T47D (cell line): ENCODE results near the gene BRAF.

Experiments used
- DNase-seq, 2 experiments: peaks; one replicate each; pipeline versions ENCODE4 v3.0.0 to v3.0.0-alpha.2; 2011 to 2012; ENCODE audit warnings: low read depth in 1 of 2, low spot score in 1 of 2
- JUND ChIP-seq: IDR thresholded peaks from 2 replicates; pipeline ENCODE4 v1.6.1; 2012; ENCODE audit warnings: low read depth
- in situ Hi-C: cut with HindIII; loops from 2 replicates; pipeline ENCODE4 v1.10.0; 2016; ENCODE audit warnings: low sequenced_read_pairs, low pct_unique_long_range_greater_than_20kb

BRAF gene

GRCh38 chr7:140881507-140882228 lies 43.1 kb downstream of the BRAF start:
- in situ Hi-C loops = no loop called here
- no peak for TF ChIP-seq JUND
- no peak for DNase-seq

DNA sequence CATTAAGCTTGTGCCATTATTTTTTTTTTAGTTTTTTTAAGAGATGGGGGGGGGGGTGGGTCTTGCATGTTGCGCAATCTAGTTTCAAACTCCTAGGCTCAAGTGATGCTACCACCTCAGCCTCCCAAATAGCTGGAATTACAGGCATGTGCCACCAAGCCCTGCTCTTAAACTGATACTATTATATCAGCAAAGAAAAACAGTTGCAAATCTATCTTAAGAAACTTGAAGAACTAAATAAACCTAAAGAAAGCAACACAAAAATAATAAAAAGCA lies 47.5 kb downstream of the BRAF start:
- DNase-seq = no peak
- in situ Hi-C loops = no loop called here
- TF ChIP-seq JUND = no peak

- no peak for DNase-seq
- in situ Hi-C loops = no loop called here
- TF ChIP-seq JUND = no peak
These were observed 48.0 kb downstream of the BRAF start for GRCh38 chr7:140876519-140877248.

- DNase-seq = no peak
- no peak for TF ChIP-seq JUND
- in situ Hi-C loops = no loop called here
These were observed 51.3 kb downstream of the BRAF start for GRCh38 chr7:140873434-140873833.

- in situ Hi-C loops = no loop called here
- no peak for TF ChIP-seq JUND
- no peak for DNase-seq
These were observed 54.7 kb downstream of the BRAF start for GRCh38 chr7:140870003-140870402.

GRCh38 chr7:140869430-140869829 lies 55.3 kb downstream of the BRAF start:
- TF ChIP-seq JUND = no peak
- no peak for DNase-seq
- in situ Hi-C loops = no loop called here

- no peak for TF ChIP-seq JUND
- no peak for DNase-seq
- in situ Hi-C loops = no loop called here
These were observed 57.0 kb downstream of the BRAF start for GRCh38 chr7:140867467-140868462.

- in situ Hi-C loops = no loop called here
- no peak for DNase-seq
- TF ChIP-seq JUND = no peak
These were observed 57.8 kb downstream of the BRAF start for GRCh38 chr7:140866926-140867325.

GRCh38 chr7:140864732-140865131 lies 60.0 kb downstream of the BRAF start:
- DNase-seq = no peak
- in situ Hi-C loops = no loop called here
- no peak for TF ChIP-seq JUND

- no peak for DNase-seq
- in situ Hi-C loops = no loop called here
- TF ChIP-seq JUND = no peak
These were observed 60.9 kb downstream of the BRAF start for GRCh38 chr7:140863867-140864266.

- in situ Hi-C loops = no loop called here
- DNase-seq = no peak
- TF ChIP-seq JUND = no peak
These were observed 61.5 kb downstream of the BRAF start for GRCh38 chr7:140863184-140863583.

DNA sequence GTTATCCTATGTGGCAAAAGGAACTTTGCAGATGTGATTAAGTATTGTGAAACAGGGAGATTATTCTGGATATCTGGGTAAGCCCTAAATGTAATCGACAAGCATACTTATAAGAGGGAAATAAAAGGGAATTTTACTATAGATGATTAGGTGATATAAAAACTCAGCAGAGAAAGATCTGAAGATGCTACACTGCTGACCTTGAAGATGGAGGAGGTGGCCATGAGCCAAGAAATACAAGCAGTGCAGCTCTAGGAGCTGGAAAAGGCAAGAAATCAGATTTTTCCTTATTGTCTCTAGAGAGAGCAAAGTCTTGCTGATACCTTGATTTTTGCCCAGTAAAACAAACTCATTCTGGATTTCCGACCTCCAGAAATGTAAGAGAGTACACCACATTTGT lies 67.7 kb downstream of the BRAF start:
- in situ Hi-C loops = no loop called here
- TF ChIP-seq JUND = no peak
- DNase-seq = no peak
